ENCODE measurements around the gene TAC4. TPM values are rescaled to one million over a fixed set of nuclear protein-coding genes. Genes with fewer than 3 reads are reported as not detected.

The TAC4 gene
- total and polyA plus RNA-seq, 2 experiments from 2014 or later, result not detected

DNA sequence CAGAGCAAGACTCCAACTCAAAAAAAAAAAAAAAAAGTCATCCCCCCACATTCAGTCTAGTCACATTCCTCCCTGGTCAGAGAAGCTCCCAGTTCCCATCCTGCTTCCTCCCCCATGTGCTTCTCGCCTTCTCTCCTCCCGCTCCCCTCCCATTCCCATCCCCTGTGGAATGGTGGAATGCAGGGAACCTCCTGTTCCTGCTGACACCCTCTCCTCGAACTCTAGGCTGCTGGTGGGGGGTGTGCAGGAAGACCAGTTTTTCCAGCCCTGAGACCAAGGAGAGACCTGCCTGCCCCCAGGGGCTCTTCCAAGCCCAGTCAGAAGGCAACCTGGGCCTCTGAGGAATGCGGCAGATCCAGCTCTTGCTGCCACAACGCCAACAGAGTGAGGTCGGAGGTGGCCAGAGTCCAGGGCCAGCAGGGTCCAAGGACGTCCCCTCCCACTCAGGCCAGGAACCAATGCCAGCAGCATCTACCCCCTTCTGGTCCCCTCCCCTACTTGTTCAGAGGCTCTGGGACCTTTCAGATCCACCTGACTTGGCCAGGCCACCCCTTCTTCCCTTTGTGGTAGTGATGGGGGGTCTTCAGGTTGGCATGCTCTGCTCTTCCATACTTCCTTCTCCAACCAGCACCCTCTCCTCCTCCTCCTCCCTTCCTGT lies 39.3 kb upstream of the TAC4 start:
- DNase-seq (ENCODE audit: low spot score) (peak; percentile 80), ATAC-seq (peak; percentile 32)
- no peak overlapping the region for H3K4me3 ChIP-seq
- H3K4me3 Mint-ChIP-seq, result peak overlapping the region; percentile 34; the same call in 1 of the 3 replicates
- no peak overlapping the region for H3K27ac ChIP-seq (ENCODE audit: low read depth)
- H3K79me2 ChIP-seq (replicated peaks; ENCODE audit: insufficient read depth), result no peaks in the 10 kb centered on the region
- no peaks in the 10 kb centered on the region for H3K36me3 Mint-ChIP-seq (ENCODE audit: low read depth)
- no peaks in the 10 kb centered on the region for H3K9me2 ChIP-seq (ENCODE audit: insufficient read depth)
- no peaks in the 10 kb centered on the region for H4K20me1 ChIP-seq (replicated peaks; ENCODE audit: insufficient read depth)
- H3F3A ChIP-seq (replicated peaks; ENCODE audit: low read depth), result no peaks in the 10 kb centered on the region
- peaks cover 26% of the 10 kb centered on the region for H3K27me3 Mint-ChIP-seq (ENCODE audit: insufficient read depth, low read depth, poor library complexity)
- no peak overlapping the region for H2AFZ ChIP-seq
- H3K4me1 ChIP-seq (ENCODE audit: insufficient read depth), result peaks cover 17% of the 10 kb centered on the region
- peaks cover 43% of the 10 kb centered on the region for H3K4me1 Mint-ChIP-seq
- H3K4me2 ChIP-seq, result peak overlapping the region; percentile 67
- no peak overlapping the region for H3K27ac Mint-ChIP-seq
- H3K27me3 ChIP-seq (ENCODE audit: insufficient read depth), result peaks cover 31% of the 10 kb centered on the region
- H3K9me3 Mint-ChIP-seq, result no peaks in the 10 kb centered on the region
- no peak for TF ChIP-seq EZH2phosphoT487 (IDR thresholded peaks at IDR 0.05; ENCODE audit: unreplicated experiment)
- TF ChIP-seq, protein P1, sequence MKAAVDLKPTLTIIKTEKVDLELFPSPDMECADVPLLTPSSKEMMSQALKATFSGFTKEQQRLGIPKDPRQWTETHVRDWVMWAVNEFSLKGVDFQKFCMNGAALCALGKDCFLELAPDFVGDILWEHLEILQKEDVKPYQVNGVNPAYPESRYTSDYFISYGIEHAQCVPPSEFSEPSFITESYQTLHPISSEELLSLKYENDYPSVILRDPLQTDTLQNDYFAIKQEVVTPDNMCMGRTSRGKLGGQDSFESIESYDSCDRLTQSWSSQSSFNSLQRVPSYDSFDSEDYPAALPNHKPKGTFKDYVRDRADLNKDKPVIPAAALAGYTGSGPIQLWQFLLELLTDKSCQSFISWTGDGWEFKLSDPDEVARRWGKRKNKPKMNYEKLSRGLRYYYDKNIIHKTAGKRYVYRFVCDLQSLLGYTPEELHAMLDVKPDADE (IDR thresholded peaks at IDR 0.05), result no peak
- no peak for TF ChIP-seq ZNF331 (CRISPR knock-in tag; IDR thresholded peaks at IDR 0.05; ENCODE audit: low read depth)
- TF ChIP-seq, protein P2, sequence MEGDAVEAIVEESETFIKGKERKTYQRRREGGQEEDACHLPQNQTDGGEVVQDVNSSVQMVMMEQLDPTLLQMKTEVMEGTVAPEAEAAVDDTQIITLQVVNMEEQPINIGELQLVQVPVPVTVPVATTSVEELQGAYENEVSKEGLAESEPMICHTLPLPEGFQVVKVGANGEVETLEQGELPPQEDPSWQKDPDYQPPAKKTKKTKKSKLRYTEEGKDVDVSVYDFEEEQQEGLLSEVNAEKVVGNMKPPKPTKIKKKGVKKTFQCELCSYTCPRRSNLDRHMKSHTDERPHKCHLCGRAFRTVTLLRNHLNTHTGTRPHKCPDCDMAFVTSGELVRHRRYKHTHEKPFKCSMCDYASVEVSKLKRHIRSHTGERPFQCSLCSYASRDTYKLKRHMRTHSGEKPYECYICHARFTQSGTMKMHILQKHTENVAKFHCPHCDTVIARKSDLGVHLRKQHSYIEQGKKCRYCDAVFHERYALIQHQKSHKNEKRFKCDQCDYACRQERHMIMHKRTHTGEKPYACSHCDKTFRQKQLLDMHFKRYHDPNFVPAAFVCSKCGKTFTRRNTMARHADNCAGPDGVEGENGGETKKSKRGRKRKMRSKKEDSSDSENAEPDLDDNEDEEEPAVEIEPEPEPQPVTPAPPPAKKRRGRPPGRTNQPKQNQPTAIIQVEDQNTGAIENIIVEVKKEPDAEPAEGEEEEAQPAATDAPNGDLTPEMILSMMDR (conservative IDR thresholded peaks at IDR 0.05; ENCODE audit: low read depth in 2 of 2), result no peak
- no peak for TF ChIP-seq NANOG (IDR thresholded peaks at IDR 0.05; ENCODE audit: borderline replicate concordance)
- TF ChIP-seq STAT1 (IDR thresholded peaks at IDR 0.05; ENCODE audit: unreplicated experiment), result no peak
- TF ChIP-seq JUNB (IDR thresholded peaks at IDR 0.05; ENCODE audit: unreplicated experiment), result no peak
- no peaks in the 10 kb centered on the region for H3K36me3 ChIP-seq (ENCODE audit: insufficient read depth)

DNA sequence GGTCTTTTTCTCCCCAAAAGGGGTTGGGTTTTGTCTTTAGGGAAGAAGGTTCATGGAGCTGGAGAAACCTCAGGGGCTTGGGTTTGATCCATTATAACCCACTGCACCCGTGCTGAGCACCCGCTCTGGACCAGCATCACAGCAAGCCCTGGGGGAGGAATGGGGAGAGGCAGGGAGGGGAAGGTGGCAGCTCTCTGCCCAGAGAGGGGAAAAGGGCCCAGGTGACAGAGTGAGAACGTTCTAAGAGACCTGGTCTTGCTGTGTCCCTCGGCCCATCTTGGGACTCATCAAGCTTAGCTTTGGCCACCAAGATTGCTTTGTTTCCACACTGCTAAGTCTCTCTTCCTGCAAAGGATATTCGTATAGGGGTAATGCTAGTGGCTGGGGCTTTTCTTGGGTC lies 38.2 kb upstream of the TAC4 start:
- H3K27ac ChIP-seq (ENCODE audit: low read depth), result no peak overlapping the region
- H3K4me3 Mint-ChIP-seq, result no peak overlapping the region
- H3K27me3 Mint-ChIP-seq (ENCODE audit: insufficient read depth, low read depth, poor library complexity), result peaks cover 24% of the 10 kb centered on the region
- peaks cover 31% of the 10 kb centered on the region for H3K27me3 ChIP-seq (ENCODE audit: insufficient read depth)
- H3K36me3 Mint-ChIP-seq (ENCODE audit: low read depth), result no peaks in the 10 kb centered on the region
- no peaks in the 10 kb centered on the region for H3F3A ChIP-seq (replicated peaks; ENCODE audit: low read depth)
- no peak for ATAC-seq
- H2AFZ ChIP-seq, result no peak overlapping the region
- peaks cover 17% of the 10 kb centered on the region for H3K4me1 ChIP-seq (ENCODE audit: insufficient read depth)
- H3K36me3 ChIP-seq (ENCODE audit: insufficient read depth), result no peaks in the 10 kb centered on the region
- H3K4me2 ChIP-seq, result no peak overlapping the region
- no peaks in the 10 kb centered on the region for H3K79me2 ChIP-seq (replicated peaks; ENCODE audit: insufficient read depth)
- H4K20me1 ChIP-seq (replicated peaks; ENCODE audit: insufficient read depth), result no peaks in the 10 kb centered on the region
- no peak overlapping the region for H3K27ac Mint-ChIP-seq
- H3K9me2 ChIP-seq (ENCODE audit: insufficient read depth), result no peaks in the 10 kb centered on the region
- H3K4me1 Mint-ChIP-seq, result peaks cover 44% of the 10 kb centered on the region
- H3K4me3 ChIP-seq, result no peak overlapping the region
- no peak for TF ChIP-seq POLR2AphosphoS5 (IDR thresholded peaks at IDR 0.05; ENCODE audit: low read depth)
- no peak for TF ChIP-seq NANOG (IDR thresholded peaks at IDR 0.05; ENCODE audit: borderline replicate concordance)
- TF ChIP-seq CREB1 (CRISPR knock-in tag; IDR thresholded peaks at IDR 0.05; ENCODE audit: low read depth), result no peak
- TF ChIP-seq ZNF114 (CRISPR knock-in tag; IDR thresholded peaks at IDR 0.05), result no peak
- DNase-seq (ENCODE audit: low spot score), result no peak
- no peaks in the 10 kb centered on the region; the same call in 2 of the 3 replicates for H3K9me3 Mint-ChIP-seq
